NT2/D1 (cell line): ENCODE data around the gene SUDS3.

Experiments
- YY1 ChIP-seq: IDR thresholded peaks from 2 replicates; pipeline ENCODE4 v1.6.1; 2011; ENCODE audit not compliant: insufficient read length, insufficient read depth
- ZNF274 ChIP-seq: IDR thresholded peaks from 2 replicates; pipeline ENCODE4 v1.6.1; 2011; ENCODE audit warnings: mild to moderate bottlenecking, low read depth, low read length

DNA sequence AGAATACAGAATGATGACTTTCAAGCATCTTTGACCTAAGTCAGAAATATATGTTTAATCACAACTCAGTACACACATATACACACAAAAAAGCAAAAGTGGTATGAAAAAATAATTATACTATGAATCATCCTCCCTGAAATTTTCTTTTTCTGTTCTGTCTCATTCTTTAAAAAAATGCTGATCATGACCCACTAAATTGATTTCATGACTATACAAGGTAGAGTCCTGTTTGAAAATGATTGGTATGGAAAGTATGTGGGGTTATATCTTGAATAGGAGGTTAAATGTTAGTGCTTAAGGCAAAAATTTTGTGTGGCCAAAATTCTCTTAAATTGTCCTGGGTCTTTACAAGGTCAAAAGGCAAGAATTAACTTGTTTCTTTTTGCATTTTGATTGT lies 80.4 kb downstream of the SUDS3 start:
- no peak for TF ChIP-seq YY1
- TF ChIP-seq ZNF274 = no peak
